ENCODE measurements around the gene SLC41A3. TPM values are rescaled to one million over a fixed set of nuclear protein-coding genes. Genes with fewer than 3 reads are reported as not detected.

Gene SLC41A3
- polyA plus RNA-seq, 3 donors from 2014 or later: 24.1 to 28.0 (median 25.4) TPM

GRCh38 chr3:126025862-126026261 lies 58.1 kb downstream of the SLC41A3 start:
- H3K27me3 Mint-ChIP-seq (ENCODE audit: low read depth in 3 of 3): peaks cover 0 to 3% (median 2%) of the 10 kb centered on the region in 3 donors
- DNase-seq: no peak
- peaks cover 19 to 23% of the 10 kb centered on the region in 2 donors for H3K4me1 Mint-ChIP-seq
- H3K4me3 Mint-ChIP-seq: peak overlapping the region in 3 of 5 donors; percentile 33 to 60 (median 36)
- peaks cover 23 to 47% (median 42%) of the 10 kb centered on the region in 3 donors for H3K36me3 Mint-ChIP-seq
- H3K27ac Mint-ChIP-seq: peak overlapping the region in 5 of 6 donors; percentile 43 to 85 (median 79)
- H3K9me3 Mint-ChIP-seq: peaks cover 0 to 7% (median 3%) of the 10 kb centered on the region in 6 donors

GRCh38 chr3:126025116-126025729 lies 58.7 kb downstream of the SLC41A3 start:
- Mint-ChIP-seq H3K4me1 (peaks cover 19 to 23% of the 10 kb centered on the region in 2 donors), H3K27ac (peak overlapping the region in 3 of 6 donors; percentile 40 to 83 (median 81)), H3K36me3 (peaks cover 27 to 51% (median 43%) of the 10 kb centered on the region in 3 donors), H3K4me3 (peak overlapping the region in 1 of 5 donors; percentile 38), H3K9me3 (peaks cover 0 to 7% (median 3%) of the 10 kb centered on the region in 6 donors), H3K27me3 (ENCODE audit: low read depth in 3 of 3) (peaks cover 0 to 3% (median 2%) of the 10 kb centered on the region in 3 donors)
- no peak for DNase-seq

DNA sequence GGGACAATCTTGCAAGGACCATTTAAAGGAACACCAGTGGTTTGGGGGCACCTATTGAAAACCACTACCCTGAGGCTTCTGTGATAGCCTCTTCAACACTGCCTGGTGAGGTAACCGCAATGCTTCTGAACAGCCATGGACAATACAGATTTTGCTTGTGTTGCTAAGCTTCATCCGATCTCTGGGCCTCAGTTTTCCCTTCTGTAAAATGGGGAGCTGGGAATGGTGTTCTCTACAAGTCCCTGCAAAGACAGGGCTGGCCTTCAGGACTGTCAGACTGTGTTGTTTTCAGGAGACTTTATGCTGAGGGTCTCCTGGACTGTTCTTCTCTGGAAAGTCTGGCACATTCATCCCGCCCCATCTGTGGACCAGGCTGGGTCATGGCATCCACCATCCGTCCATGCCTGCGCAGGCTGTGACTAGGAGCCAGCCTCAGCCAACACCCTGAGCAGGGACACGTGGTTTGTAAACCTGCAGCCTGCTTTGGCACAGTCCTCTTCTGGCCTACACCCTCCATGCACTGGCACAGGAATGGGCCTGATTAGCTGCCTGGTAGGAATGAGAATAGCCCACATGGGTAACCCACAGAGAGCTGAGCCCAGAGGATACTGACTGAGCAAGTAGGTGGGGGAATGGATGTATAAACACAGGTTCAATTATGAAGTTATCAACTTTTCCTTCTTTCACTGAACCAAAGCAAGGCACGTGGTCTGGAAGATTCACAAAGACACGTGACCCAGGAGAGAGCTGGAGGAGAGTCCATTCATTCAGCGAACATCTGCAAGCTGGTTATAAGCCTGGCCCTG lies 59.7 kb downstream of the SLC41A3 start:
- peak overlapping the region in 1 of 6 donors; percentile 55 for H3K27ac Mint-ChIP-seq
- peaks cover 19 to 23% of the 10 kb centered on the region in 2 donors for H3K4me1 Mint-ChIP-seq
- H3K36me3 Mint-ChIP-seq: peaks cover 23 to 47% (median 39%) of the 10 kb centered on the region in 3 donors
- no peak overlapping the region for H3K4me3 Mint-ChIP-seq
- H3K27me3 Mint-ChIP-seq (ENCODE audit: low read depth in 3 of 3): peaks cover 0 to 3% (median 2%) of the 10 kb centered on the region in 3 donors
- no peak for DNase-seq
- H3K9me3 Mint-ChIP-seq: peaks cover 0 to 7% (median 3%) of the 10 kb centered on the region in 6 donors

GRCh38 chr3:126023390-126023789 lies 60.5 kb downstream of the SLC41A3 start:
- H3K4me3 Mint-ChIP-seq: no peak overlapping the region
- H3K27ac Mint-ChIP-seq: no peak overlapping the region
- H3K36me3 Mint-ChIP-seq: peaks cover 17 to 39% (median 32%) of the 10 kb centered on the region in 3 donors
- no peak for DNase-seq
- H3K4me1 Mint-ChIP-seq: peaks cover 19 to 23% of the 10 kb centered on the region in 2 donors
- peaks cover 0 to 3% (median 2%) of the 10 kb centered on the region in 3 donors for H3K27me3 Mint-ChIP-seq (ENCODE audit: low read depth in 3 of 3)
- H3K9me3 Mint-ChIP-seq: peaks cover 0 to 7% (median 2%) of the 10 kb centered on the region in 6 donors

GRCh38 chr3:126022741-126023359 lies 61.1 kb downstream of the SLC41A3 start:
- Mint-ChIP-seq H3K27me3 (ENCODE audit: low read depth in 3 of 3) (peaks cover 0 to 3% (median 2%) of the 10 kb centered on the region in 3 donors), H3K4me3 (no peak overlapping the region), H3K9me3 (peaks cover 0 to 5% (median 2%) of the 10 kb centered on the region in 6 donors), H3K27ac (no peak overlapping the region), H3K36me3 (peaks cover 15 to 37% (median 31%) of the 10 kb centered on the region in 3 donors), H3K4me1 (peaks cover 19 to 23% of the 10 kb centered on the region in 2 donors)
- no peak for DNase-seq

GRCh38 chr3:126021702-126022101 lies 62.2 kb downstream of the SLC41A3 start:
- peaks cover 9 to 33% (median 28%) of the 10 kb centered on the region in 3 donors for H3K36me3 Mint-ChIP-seq
- no peak for DNase-seq
- no peak overlapping the region for H3K27ac Mint-ChIP-seq
- H3K9me3 Mint-ChIP-seq: no peaks in the 10 kb centered on the region
- no peak overlapping the region for H3K4me3 Mint-ChIP-seq
- H3K4me1 Mint-ChIP-seq: peaks cover 12 to 14% of the 10 kb centered on the region in 2 donors
- H3K27me3 Mint-ChIP-seq (ENCODE audit: low read depth in 3 of 3): peaks cover 0 to 3% (median 2%) of the 10 kb centered on the region in 3 donors

DNA sequence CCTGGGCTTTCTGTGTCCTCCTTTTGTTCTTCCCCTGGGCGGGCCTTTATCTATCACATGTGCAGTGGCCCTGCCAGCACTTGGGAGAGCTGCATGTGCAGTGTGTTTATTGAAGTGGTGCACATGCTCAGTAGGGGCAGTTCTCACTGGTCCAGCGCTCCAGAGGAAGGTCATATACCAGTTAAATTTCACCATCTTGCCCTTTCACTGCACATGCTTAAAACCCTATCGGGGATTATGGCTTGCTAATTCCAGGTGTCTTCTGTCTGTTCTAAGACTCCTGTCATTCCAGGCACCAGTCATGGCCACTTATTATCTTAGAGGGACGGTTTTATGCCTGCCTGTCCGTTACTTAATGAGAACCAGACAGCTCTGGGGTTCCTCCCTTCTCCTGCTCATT lies 62.7 kb downstream of the SLC41A3 start:
- no peak for DNase-seq
- H3K4me1 Mint-ChIP-seq: peaks cover 7 to 9% of the 10 kb centered on the region in 2 donors
- H3K27me3 Mint-ChIP-seq (ENCODE audit: low read depth in 3 of 3): peaks cover 0 to 2% (median 0%) of the 10 kb centered on the region in 3 donors
- no peak overlapping the region for H3K27ac Mint-ChIP-seq
- peaks cover 9 to 33% (median 26%) of the 10 kb centered on the region in 3 donors for H3K36me3 Mint-ChIP-seq
- H3K9me3 Mint-ChIP-seq: no peaks in the 10 kb centered on the region
- H3K4me3 Mint-ChIP-seq: no peak overlapping the region

DNA sequence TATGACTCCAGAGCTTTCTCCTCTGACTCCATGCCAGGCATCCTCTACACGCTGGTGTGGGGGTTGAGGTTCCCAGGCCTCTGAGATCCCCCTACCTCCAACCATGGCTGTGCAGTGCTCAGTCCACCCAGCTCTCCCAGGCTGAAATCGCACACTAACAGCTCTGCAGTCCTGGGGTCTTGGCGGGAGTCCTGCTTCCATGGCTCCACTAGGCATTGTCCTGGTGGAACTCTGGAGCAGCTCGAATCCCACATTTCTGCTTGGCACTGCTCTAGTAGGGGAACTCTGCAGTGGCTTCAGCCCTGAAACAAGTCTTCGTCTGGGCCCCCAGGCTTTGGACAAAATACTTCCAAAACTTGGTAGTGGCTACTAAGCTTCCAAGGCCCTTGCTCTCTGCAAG lies 64.2 kb downstream of the SLC41A3 start:
- Mint-ChIP-seq H3K27me3 (ENCODE audit: low read depth in 3 of 3) (no peaks in the 10 kb centered on the region), H3K27ac (no peak overlapping the region), H3K4me1 (no peaks in the 10 kb centered on the region), H3K9me3 (no peaks in the 10 kb centered on the region), H3K36me3 (peaks cover 10 to 27% (median 26%) of the 10 kb centered on the region in 3 donors), H3K4me3 (no peak overlapping the region)
- no peak for DNase-seq

DNA sequence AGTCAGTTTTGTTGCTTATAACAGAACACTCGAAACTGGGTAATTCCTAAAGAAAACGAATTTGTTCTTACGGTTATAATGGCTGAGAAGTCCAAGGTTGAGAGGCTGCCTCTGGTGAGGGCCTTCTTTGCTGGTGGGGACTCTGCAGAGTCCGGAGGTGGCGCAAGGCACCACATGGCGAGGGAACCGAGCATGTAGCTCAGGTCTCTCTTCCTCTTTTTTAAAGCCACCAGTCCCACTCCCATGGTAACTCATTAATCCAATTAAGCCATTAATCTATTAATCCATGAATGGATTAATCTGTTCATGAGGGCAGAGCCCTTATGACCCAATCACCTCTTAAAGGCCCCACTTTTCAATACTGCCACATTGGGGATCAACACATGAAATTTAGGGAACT lies 64.9 kb downstream of the SLC41A3 start:
- Mint-ChIP-seq H3K9me3 (no peaks in the 10 kb centered on the region), H3K36me3 (peaks cover 15 to 31% (median 29%) of the 10 kb centered on the region in 3 donors), H3K27ac (no peak overlapping the region), H3K27me3 (ENCODE audit: low read depth in 3 of 3) (no peaks in the 10 kb centered on the region), H3K4me3 (no peak overlapping the region), H3K4me1 (no peaks in the 10 kb centered on the region)
- no peak for DNase-seq

DNA sequence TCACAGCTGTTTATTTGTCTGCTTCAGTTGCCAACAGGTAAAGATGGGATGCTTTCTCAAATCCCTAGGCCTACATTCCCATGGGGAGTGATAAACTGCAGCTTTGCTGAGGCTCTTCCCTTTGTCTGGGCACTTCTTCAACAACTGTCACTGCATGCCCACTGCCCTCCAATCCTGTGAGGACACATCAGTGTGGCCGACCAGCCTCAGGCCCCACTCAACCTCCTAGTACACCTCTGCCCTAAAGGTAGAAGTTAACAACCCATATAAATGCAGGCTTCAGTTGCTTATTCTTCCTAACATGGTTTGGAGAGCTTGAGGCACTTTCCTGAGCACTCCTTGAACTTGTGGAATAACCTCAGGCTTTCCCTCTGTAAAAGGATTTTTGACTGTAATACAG lies 65.4 kb downstream of the SLC41A3 start:
- no peak overlapping the region for H3K27ac Mint-ChIP-seq
- H3K36me3 Mint-ChIP-seq: peaks cover 18 to 36% (median 34%) of the 10 kb centered on the region in 3 donors
- no peak for DNase-seq
- H3K9me3 Mint-ChIP-seq: no peaks in the 10 kb centered on the region
- H3K27me3 Mint-ChIP-seq (ENCODE audit: low read depth in 3 of 3): no peaks in the 10 kb centered on the region
- no peak overlapping the region for H3K4me3 Mint-ChIP-seq
- no peaks in the 10 kb centered on the region for H3K4me1 Mint-ChIP-seq

DNA sequence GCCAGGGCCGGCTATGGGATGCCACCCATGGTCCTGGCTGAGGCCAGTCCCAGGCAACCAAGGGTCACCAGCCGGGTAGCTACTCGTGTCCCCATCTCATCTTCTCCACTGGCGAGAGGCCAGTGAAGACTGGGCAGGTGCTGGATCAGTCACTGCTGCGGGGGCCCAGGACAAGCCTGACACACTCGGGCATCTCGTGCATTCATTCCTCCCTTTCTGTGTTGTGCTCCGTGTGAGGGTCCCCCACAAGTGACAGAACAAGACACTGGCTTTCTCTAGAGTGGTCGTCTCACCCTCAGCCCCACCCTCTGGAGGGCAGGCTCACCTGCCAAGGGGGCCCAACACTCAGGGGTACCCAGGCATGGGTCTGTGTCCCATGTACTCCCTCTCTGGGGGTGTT lies 66.6 kb downstream of the SLC41A3 start:
- H3K27me3 Mint-ChIP-seq (ENCODE audit: low read depth in 3 of 3): no peaks in the 10 kb centered on the region
- peaks cover 0 to 1% of the 10 kb centered on the region in 2 donors for H3K4me1 Mint-ChIP-seq
- no peak overlapping the region for H3K27ac Mint-ChIP-seq
- no peak overlapping the region for H3K4me3 Mint-ChIP-seq
- H3K9me3 Mint-ChIP-seq: no peaks in the 10 kb centered on the region
- H3K36me3 Mint-ChIP-seq: peaks cover 28 to 45% (median 41%) of the 10 kb centered on the region in 3 donors
- no peak for DNase-seq

- Mint-ChIP-seq H3K4me3 (no peak overlapping the region), H3K4me1 (peaks cover 0 to 1% of the 10 kb centered on the region in 2 donors), H3K9me3 (no peaks in the 10 kb centered on the region), H3K36me3 (peaks cover 28 to 48% (median 44%) of the 10 kb centered on the region in 3 donors), H3K27ac (peak overlapping the region in 1 of 6 donors; percentile 50), H3K27me3 (ENCODE audit: low read depth in 3 of 3) (no peaks in the 10 kb centered on the region)
- no peak for DNase-seq
Observed at GRCh38 chr3:126016616-126017015, 67.3 kb downstream of the SLC41A3 start.

DNA sequence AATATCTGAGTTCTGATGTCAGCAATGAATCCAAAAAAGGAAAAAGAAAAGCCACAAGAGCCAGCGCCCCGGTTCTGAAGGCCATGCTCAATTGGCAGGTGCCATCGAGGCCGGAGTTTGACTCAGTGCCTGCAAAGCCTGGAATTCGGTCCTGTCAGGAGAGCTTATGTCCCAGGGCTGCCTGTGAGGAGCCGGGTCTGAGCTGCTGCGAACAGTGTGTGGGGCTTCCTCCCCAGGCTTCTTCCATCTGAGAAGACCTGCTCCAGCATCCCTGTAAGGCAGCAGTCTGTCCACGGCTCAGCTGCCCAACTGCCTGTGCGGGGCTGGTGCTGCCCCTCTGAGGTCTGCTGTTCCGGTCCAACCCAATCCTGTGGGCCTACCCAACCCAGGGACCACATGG lies 68.8 kb downstream of the SLC41A3 start:
- DNase-seq: no peak
- Mint-ChIP-seq H3K4me3 (no peak overlapping the region), H3K27ac (no peak overlapping the region), H3K27me3 (ENCODE audit: low read depth in 3 of 3) (peaks cover 0 to 2% (median 0%) of the 10 kb centered on the region in 3 donors), H3K4me1 (peaks cover 0 to 1% of the 10 kb centered on the region in 2 donors), H3K36me3 (peaks cover 34 to 51% (median 48%) of the 10 kb centered on the region in 3 donors), H3K9me3 (no peaks in the 10 kb centered on the region)
